ENCODE measurements around the gene CACNA2D3. TPM values are rescaled to one million over a fixed set of nuclear protein-coding genes. Genes with fewer than 3 reads are reported as not detected.
A peak's percentile ranks its signal among the peaks of the same experiment; 100 is the strongest.

CACNA2D3 gene
- total RNA-seq, 2 donors from 2014 or later: 0.42 to 0.98 TPM

DNA sequence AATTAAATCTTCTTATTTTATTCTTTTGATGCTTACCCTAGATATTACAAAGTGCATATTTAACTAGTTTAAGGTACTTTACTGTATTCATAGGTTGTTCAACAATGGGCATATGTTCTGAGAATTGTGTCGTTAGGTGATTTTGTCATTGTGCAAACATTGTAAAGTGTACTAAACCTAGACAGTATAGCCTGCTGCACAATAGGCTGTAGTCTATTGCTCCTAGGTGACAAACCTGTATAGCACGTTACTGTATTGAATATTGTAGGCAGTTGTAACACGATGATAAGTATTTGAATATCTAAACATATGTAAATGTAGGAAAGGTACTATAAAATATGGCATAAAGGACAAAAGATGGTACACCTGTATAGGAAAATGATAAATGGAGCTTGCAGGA, 100.7 kb downstream of the CACNA2D3 start:
- Histone ChIP-seq H3K9ac (ENCODE audit: low read depth in 2 of 2, low read length in 2 of 2) (no peak overlapping the region), H3K27me3 (no peaks in the 10 kb centered on the region), H3K4me1 (no peaks in the 10 kb centered on the region), H3K9me3 (no peaks in the 10 kb centered on the region), H3K27ac (no peak overlapping the region), H3K36me3 (no peaks in the 10 kb centered on the region), H3K4me3 (no peak overlapping the region)
- TF ChIP-seq, protein P1, sequence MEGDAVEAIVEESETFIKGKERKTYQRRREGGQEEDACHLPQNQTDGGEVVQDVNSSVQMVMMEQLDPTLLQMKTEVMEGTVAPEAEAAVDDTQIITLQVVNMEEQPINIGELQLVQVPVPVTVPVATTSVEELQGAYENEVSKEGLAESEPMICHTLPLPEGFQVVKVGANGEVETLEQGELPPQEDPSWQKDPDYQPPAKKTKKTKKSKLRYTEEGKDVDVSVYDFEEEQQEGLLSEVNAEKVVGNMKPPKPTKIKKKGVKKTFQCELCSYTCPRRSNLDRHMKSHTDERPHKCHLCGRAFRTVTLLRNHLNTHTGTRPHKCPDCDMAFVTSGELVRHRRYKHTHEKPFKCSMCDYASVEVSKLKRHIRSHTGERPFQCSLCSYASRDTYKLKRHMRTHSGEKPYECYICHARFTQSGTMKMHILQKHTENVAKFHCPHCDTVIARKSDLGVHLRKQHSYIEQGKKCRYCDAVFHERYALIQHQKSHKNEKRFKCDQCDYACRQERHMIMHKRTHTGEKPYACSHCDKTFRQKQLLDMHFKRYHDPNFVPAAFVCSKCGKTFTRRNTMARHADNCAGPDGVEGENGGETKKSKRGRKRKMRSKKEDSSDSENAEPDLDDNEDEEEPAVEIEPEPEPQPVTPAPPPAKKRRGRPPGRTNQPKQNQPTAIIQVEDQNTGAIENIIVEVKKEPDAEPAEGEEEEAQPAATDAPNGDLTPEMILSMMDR (IDR thresholded peaks at IDR 0.05): no peak
- intact Hi-C loops (cut with DNase I): no loop called here
- DNase-seq: no peak

DNA sequence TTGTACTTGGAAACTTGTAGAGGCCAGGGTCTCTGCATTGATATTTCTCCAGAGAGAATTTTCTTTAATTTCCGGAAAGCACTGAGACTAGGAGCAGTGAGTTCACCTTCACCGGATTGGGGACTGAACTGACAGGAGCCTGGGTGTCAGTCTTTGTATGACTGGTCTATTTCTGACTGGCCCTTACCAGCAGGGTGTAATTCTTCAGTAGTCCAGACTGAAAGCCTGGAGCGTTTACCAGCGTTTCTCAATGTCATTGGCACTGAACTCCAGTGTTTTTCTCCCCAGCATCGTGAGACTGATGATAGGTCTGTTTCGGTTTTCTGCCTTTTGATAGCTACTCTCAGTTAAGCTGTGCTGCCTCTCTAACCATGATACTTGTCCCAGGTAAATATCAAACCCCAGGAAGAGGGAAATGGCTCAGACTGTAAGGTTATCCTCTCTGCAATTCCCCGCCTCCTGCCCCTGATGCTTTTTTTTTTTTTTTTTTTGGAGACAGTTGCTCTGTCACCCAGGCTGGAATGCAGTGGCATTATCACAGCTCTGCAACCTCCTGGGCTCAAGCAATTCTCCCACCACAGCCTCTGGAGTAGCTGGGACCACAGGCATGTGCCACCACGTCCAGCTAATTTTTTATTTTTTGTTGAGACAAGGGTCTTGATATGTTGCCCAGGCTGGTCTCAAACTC, 103.6 kb downstream of the CACNA2D3 start:
- Histone ChIP-seq H3K27ac (no peak overlapping the region), H3K4me3 (no peak overlapping the region), H3K36me3 (no peaks in the 10 kb centered on the region), H3K9ac (ENCODE audit: low read depth in 2 of 2, low read length in 2 of 2) (no peak overlapping the region), H3K4me1 (no peaks in the 10 kb centered on the region), H3K9me3 (no peaks in the 10 kb centered on the region), H3K27me3 (no peaks in the 10 kb centered on the region)
- intact Hi-C loops (cut with DNase I): no loop called here
- DNase-seq: no peak
- TF ChIP-seq, protein P1 (IDR thresholded peaks at IDR 0.05): no peak

- DNase-seq: no peak
- TF ChIP-seq, protein P1 (IDR thresholded peaks at IDR 0.05): no peak
- intact Hi-C loops (cut with DNase I): no loop called here
- Histone ChIP-seq H3K36me3 (no peaks in the 10 kb centered on the region), H3K9ac (ENCODE audit: low read depth in 2 of 2, low read length in 2 of 2) (no peak overlapping the region), H3K4me1 (no peaks in the 10 kb centered on the region), H3K27ac (no peak overlapping the region), H3K27me3 (no peaks in the 10 kb centered on the region), H3K4me3 (no peak overlapping the region), H3K9me3 (no peaks in the 10 kb centered on the region)
These were observed 106.5 kb downstream of the CACNA2D3 start for GRCh38 chr3:54228806-54229205.

DNA sequence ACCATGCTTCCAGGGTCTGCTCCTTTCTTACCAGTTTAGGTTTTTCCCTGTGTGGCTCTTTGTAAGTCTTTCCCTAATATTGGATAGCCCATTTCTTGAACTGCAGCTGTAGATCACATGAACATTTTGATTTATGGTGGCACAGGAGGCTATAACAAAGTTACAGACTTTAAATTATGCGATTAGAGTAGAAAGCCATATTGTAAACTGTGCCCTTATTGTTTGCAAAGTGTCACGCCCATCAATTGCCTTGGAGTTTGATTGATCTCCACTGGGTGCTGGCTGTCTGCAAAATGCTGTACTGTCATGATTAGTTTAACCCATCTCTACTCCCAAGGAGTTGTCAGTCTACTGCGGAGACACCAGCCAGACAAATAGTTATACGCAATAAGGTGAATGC, 110.3 kb downstream of the CACNA2D3 start:
- TF ChIP-seq, protein P1 (IDR thresholded peaks at IDR 0.05): no peak
- H3K9ac ChIP-seq (ENCODE audit: low read depth in 2 of 2, low read length in 2 of 2): no peak overlapping the region
- no peak overlapping the region for H3K27ac ChIP-seq
- no peak overlapping the region for H3K4me3 ChIP-seq
- no peaks in the 10 kb centered on the region for H3K36me3 ChIP-seq
- peak; percentile 26 for DNase-seq
- no peaks in the 10 kb centered on the region for H3K4me1 ChIP-seq
- H3K27me3 ChIP-seq: no peaks in the 10 kb centered on the region
- H3K9me3 ChIP-seq: no peaks in the 10 kb centered on the region
- intact Hi-C loops (cut with DNase I): no loop called here

- Histone ChIP-seq H3K9ac (ENCODE audit: low read depth in 2 of 2, low read length in 2 of 2) (no peak overlapping the region), H3K27me3 (no peaks in the 10 kb centered on the region), H3K9me3 (no peaks in the 10 kb centered on the region), H3K4me3 (no peak overlapping the region), H3K27ac (no peak overlapping the region), H3K36me3 (no peaks in the 10 kb centered on the region), H3K4me1 (no peaks in the 10 kb centered on the region)
- intact Hi-C loops (cut with DNase I): no loop called here
- TF ChIP-seq, protein P1 (IDR thresholded peaks at IDR 0.05): no peak
- no peak for DNase-seq
These were observed 113.6 kb downstream of the CACNA2D3 start for GRCh38 chr3:54235998-54236397.

Data from colonic mucosa (tissue), 4 donors.